Activated naive CD8-positive, alpha-beta T cell treated with anti-CD3 and anti-CD28 coated beads, Interleukin-2, amount 10 ng/mL, durations not matched to agents 7 days and 5 days (primary cell): Measurements from ENCODE around the gene FAM117A. TPM values are rescaled to one million over a fixed set of nuclear protein-coding genes. Genes with fewer than 3 reads are reported as not detected.
"Not testable (repeated sequence)": the region's sequence is repeated elsewhere in the genome, so short reads cannot be mapped to it uniquely, and the experiment has no call there.

Source experiments
- ATAC-seq: fragments of 150-1000 bp; cut with Tn5 transposase; one replicate; pipeline ENCODE4 v1.10.0; 2021; ENCODE audit warnings: low read depth, moderate library complexity
- POLR2A ChIA-PET: fragments of 350-600 bp; sonication (Branson Sonifier 250); formaldehyde crosslinking; loops from one replicate; lab custom pipeline; 2021; ENCODE audit warnings: antibody characterized with exemption; lab: Charles Lee
- DNase-seq: peaks from one replicate; pipeline ENCODE4 v3.0.0; 2021
- H3K27ac Mint-ChIP-seq: one replicate; pipeline ENCODE4 v1.8.0; 2022; ENCODE audit warnings: mild to moderate bottlenecking, mixed read lengths
- H3K27me3 Mint-ChIP-seq: one replicate; pipeline ENCODE4 v1.8.0; 2022; ENCODE audit warnings: mild to moderate bottlenecking, moderate library complexity, mixed read lengths
- H3K36me3 Mint-ChIP-seq: one replicate; pipeline ENCODE4 v1.8.0; 2021; ENCODE audit warnings: mild to moderate bottlenecking, mixed read lengths
- H3K4me1 Mint-ChIP-seq: one replicate; pipeline ENCODE4 v1.8.0; 2021; ENCODE audit warnings: mixed read lengths
- H3K4me3 Mint-ChIP-seq: one replicate; pipeline ENCODE4 v1.8.0; 2022; ENCODE audit warnings: mild to moderate bottlenecking, moderate library complexity, mixed read lengths
- H3K9me3 Mint-ChIP-seq: one replicate; pipeline ENCODE4 v1.8.0; 2021; ENCODE audit warnings: mixed read lengths
- total RNA-seq, 2 experiments: library from RNA; stranded (reverse); gene quantifications; one replicate each; pipeline ENCODE4 v1.2.3, GENCODE V29; 2021

Gene FAM117A
- total RNA-seq, 2 experiments from 2014 or later = 47.0 to 57.2 TPM

DNA sequence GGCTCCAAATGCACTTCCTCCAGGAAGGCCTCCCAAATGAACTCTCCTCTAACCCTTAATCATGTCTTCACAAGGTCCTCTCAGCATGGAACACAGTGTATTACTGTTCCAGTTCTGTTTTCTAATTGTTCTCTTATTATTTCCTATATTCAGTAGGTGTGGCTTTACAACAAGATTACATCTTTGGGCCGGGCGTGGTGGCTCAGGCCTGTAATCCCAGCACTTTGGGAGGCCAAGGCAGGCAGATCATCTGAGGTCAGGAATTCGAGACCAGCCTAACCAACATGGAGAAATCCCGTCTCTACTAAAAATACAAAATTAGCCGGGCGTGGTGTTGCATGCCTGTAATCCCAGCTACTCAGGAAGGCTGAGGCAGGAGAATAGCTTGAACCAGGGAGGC lies 90.3 kb downstream of the FAM117A start:
- H3K9me3 Mint-ChIP-seq, POLR2A ChIA-PET, H3K4me3 Mint-ChIP-seq, ATAC-seq, DNase-seq, H3K27me3 Mint-ChIP-seq, H3K27ac Mint-ChIP-seq: not testable (repeated sequence)
- Mint-ChIP-seq H3K4me1 (peaks cover 47% of the 10 kb centered on the region), H3K36me3 (peaks cover 13% of the 10 kb centered on the region)

DNA sequence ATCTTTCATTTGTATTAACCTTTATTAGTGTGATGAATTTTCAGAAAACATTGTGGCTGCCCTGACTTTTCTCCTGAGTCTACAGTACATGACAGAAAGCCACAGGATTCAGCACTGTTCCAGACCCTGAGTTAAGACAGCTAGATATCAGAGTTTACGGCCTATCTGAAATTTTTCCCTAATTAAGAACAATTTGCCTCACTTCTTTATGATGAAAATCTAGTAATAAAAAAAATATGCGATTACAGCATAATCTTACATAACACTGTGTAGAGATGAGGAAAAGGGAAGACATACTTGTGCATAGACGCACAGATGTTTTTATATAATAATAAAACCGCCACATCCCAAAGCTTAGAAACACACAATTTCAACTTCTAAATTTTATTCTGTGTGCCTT lies 93.3 kb downstream of the FAM117A start:
- no peak overlapping the region for H3K4me3 Mint-ChIP-seq
- DNase-seq (no peak), ATAC-seq (no peak)
- H3K36me3 Mint-ChIP-seq = peaks cover 16% of the 10 kb centered on the region
- POLR2A ChIA-PET = no interaction called here
- H3K27me3 Mint-ChIP-seq = no peaks in the 10 kb centered on the region
- H3K4me1 Mint-ChIP-seq = peaks cover 35% of the 10 kb centered on the region
- H3K9me3 Mint-ChIP-seq = no peaks in the 10 kb centered on the region
- H3K27ac Mint-ChIP-seq = no peak overlapping the region

DNA sequence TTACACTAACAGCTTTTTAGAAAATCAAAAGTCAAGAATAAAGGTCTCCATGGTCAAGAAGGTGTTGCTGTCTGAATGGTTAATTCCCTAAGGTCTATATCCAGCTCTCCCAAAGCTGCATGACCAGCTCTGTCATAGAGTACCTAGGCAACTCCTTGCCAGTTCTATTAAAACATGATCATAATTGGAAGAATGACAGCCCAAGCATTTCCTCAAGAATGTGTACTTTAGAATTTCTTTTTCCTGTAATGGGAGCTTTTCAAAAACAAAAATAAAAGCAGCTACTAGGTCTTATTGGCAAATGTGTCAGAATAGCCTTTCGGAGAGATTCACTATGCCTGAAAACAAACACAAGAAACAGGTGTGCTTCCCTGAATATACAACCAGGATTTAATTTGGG lies 93.9 kb downstream of the FAM117A start:
- Mint-ChIP-seq H3K27me3 (no peaks in the 10 kb centered on the region), H3K27ac (no peak overlapping the region), H3K36me3 (peaks cover 10% of the 10 kb centered on the region), H3K4me1 (peaks cover 29% of the 10 kb centered on the region), H3K9me3 (no peaks in the 10 kb centered on the region), H3K4me3 (no peak overlapping the region)
- DNase-seq (no peak), ATAC-seq (no peak)
- POLR2A ChIA-PET = interaction anchor here (0.7 kb wide), 1 partner anchor 94 kb away, joined by 4 read pairs; the partner anchor contains the start of gene NXPH3

DNA sequence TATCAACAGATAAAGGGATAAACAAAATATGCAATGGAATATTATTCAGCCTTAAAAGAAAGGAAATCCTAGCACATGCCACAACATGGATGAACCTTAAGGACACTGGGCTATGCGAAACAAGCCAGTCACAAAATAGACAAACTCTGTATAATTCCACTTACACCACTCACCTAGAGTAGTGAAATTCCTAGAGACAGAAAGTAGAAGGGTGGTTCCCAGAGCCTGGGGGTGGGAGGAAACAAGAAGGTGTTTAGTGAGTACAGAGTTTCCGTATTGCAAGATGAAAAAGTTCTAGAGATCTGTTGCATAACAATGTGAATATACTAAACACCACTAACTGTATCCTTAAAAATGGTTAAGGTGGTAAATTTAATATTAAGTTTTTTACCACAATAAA lies 96.1 kb downstream of the FAM117A start:
- Mint-ChIP-seq H3K9me3 (no peaks in the 10 kb centered on the region), H3K27me3 (no peaks in the 10 kb centered on the region), H3K27ac (no peak overlapping the region), H3K36me3 (peaks cover 11% of the 10 kb centered on the region), H3K4me3 (no peak overlapping the region), H3K4me1 (peaks cover 28% of the 10 kb centered on the region)
- DNase-seq (no peak), ATAC-seq (no peak)
- POLR2A ChIA-PET = no interaction called here

DNA sequence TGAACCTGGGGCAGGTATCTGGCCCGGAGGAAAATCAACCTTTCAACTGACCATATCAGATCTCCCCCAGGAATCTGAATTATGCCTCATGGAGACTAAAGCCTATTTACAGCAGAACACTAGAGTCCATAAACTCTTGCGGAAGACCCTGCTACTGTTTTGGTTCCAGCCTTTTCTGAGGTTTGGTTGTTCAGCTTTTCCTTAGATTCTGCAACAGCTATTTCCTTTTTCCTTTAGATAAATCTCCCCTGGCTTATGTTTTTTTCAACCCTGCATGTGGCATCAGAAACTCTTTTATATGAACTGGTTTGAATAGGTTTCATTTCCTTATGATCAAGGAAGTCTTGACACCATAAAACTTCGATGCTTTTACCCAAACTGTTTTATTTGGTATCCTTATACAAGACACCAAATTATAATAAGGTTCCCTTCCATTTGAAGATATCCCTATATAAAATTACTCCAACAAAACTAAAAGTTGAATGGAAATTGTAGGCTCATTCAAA lies 99.2 kb downstream of the FAM117A start:
- POLR2A ChIA-PET = interaction anchor here (0.5 to 0.6 kb wide), 2 partner anchors 29 to 32 kb away, joined by 3 to 5 read pairs; no protein-coding TSS in a partner anchor
- ATAC-seq (no peak), DNase-seq (no peak)
- H3K4me3 Mint-ChIP-seq = no peak overlapping the region
- no peaks in the 10 kb centered on the region for H3K9me3 Mint-ChIP-seq
- H3K36me3 Mint-ChIP-seq = peaks cover 19% of the 10 kb centered on the region
- no peaks in the 10 kb centered on the region for H3K27me3 Mint-ChIP-seq
- H3K4me1 Mint-ChIP-seq = peaks cover 22% of the 10 kb centered on the region
- H3K27ac Mint-ChIP-seq = no peak overlapping the region

Other genes with a start within 250 kb of the FAM117A start
- gene NXPH3, start 188.3 kb downstream of the FAM117A start, total RNA-seq = under 1 TPM in 1 of 2 experiments, not detected in 1; 0.14 TPM
- gene SPOP, start 86.0 kb downstream of the FAM117A start, total RNA-seq = 10 to 100 TPM; 49.6 to 60.6 TPM
- gene SLC35B1, start 56.2 kb downstream of the FAM117A start, total RNA-seq = 10 to 100 TPM; 45.9 to 48.5 TPM
- 10 to 100 TPM; 91.7 to 92.5 TPM for gene KAT7, start 24.6 kb upstream of the FAM117A start, total RNA-seq
- gene TAC4, start 83.9 kb upstream of the FAM117A start, total RNA-seq = not detected
- gene DLX4, start 205.1 kb upstream of the FAM117A start, total RNA-seq = under 1 TPM; 0.60 to 0.69 TPM
- not detected for gene DLX3, start 231.1 kb upstream of the FAM117A start, total RNA-seq